GM19452 (cell line): Measurements from ENCODE around the gene BZW2.
"Not testable (repeated sequence)": the region's sequence is repeated elsewhere in the genome, so short reads cannot be mapped to it uniquely, and the experiment has no call there.

Source experiments
- ATAC-seq: cut with Tn5 transposase; IDR thresholded peaks from one replicate; pipeline ENCODE4 v1.9.1; 2021; ENCODE audit not compliant: unreplicated experiment

Gene BZW2

GRCh38 chr7:16644636-16645592, 1.1 kb upstream of the BZW2 start:
- no peak for ATAC-seq

GRCh38 chr7:16646472-16647072, 591 bp downstream of the BZW2 start:
- no peak for ATAC-seq

- ATAC-seq: no peak
Observed at GRCh38 chr7:16647435-16647960, 1.5 kb downstream of the BZW2 start.

GRCh38 chr7:16648551-16648950, 2.6 kb downstream of the BZW2 start:
- no peak for ATAC-seq

- no peak for ATAC-seq
Observed at GRCh38 chr7:16649196-16649595, 3.2 kb downstream of the BZW2 start.

- ATAC-seq: no peak
Observed at GRCh38 chr7:16650266-16650665, 4.3 kb downstream of the BZW2 start.

GRCh38 chr7:16651396-16652239, 5.6 kb downstream of the BZW2 start:
- ATAC-seq: no peak

GRCh38 chr7:16652240-16652583, 6.2 kb downstream of the BZW2 start:
- ATAC-seq: no peak

GRCh38 chr7:16652888-16653287, 6.9 kb downstream of the BZW2 start:
- no peak for ATAC-seq

- ATAC-seq: no peak
Observed at GRCh38 chr7:16655394-16655793, 9.4 kb downstream of the BZW2 start.

GRCh38 chr7:16656141-16656540, 10.2 kb downstream of the BZW2 start:
- ATAC-seq: no peak

- ATAC-seq: no peak
Observed at GRCh38 chr7:16657656-16658279, 11.8 kb downstream of the BZW2 start.

- not testable (repeated sequence) for ATAC-seq
Observed at GRCh38 chr7:16659854-16660497, 14.0 kb downstream of the BZW2 start.

- no peak for ATAC-seq
Observed at GRCh38 chr7:16660702-16661464, 14.9 kb downstream of the BZW2 start.

GRCh38 chr7:16661924-16662323, 15.9 kb downstream of the BZW2 start:
- ATAC-seq: no peak

- ATAC-seq: no peak
Observed at GRCh38 chr7:16667355-16667754, 21.4 kb downstream of the BZW2 start.

- no peak for ATAC-seq
Observed at GRCh38 chr7:16668049-16668858, 22.3 kb downstream of the BZW2 start.

- ATAC-seq: no peak
Observed at GRCh38 chr7:16668978-16669377, 23.0 kb downstream of the BZW2 start.

GRCh38 chr7:16669581-16669980, 23.6 kb downstream of the BZW2 start:
- no peak for ATAC-seq
